Stimulated activated CD8-positive, alpha-beta memory T cell treated with anti-CD3 and anti-CD28 coated beads, Interleukin-15, amount 100 ng/mL, for 24 hours (primary cell): ENCODE data around the gene ZNF19.

ENCODE experiments used
- DNase-seq: peaks from one replicate; pipeline ENCODE4 v3.0.0-alpha.2; 2020; ENCODE audit warnings: low read depth

The ZNF19 gene

GRCh38 chr16:71484006-71484893 is 4.9 kb downstream of the ZNF19 start:
- DNase-seq = peak; percentile 59

GRCh38 chr16:71482569-71482968 is 6.6 kb downstream of the ZNF19 start:
- DNase-seq = no peak

- no peak for DNase-seq
Observed at GRCh38 chr16:71480956-71481355, 8.2 kb downstream of the ZNF19 start.

- DNase-seq = no peak
Observed at GRCh38 chr16:71479420-71479819, 9.7 kb downstream of the ZNF19 start.

- DNase-seq = no peak
Observed at GRCh38 chr16:71476457-71477124, 12.5 kb downstream of the ZNF19 start.

- no peak for DNase-seq
Observed at GRCh38 chr16:71474864-71475263, 14.3 kb downstream of the ZNF19 start.

GRCh38 chr16:71473891-71474290 is 15.2 kb downstream of the ZNF19 start:
- DNase-seq = no peak

GRCh38 chr16:71472931-71473330 is 16.2 kb downstream of the ZNF19 start:
- DNase-seq = no peak

- no peak for DNase-seq
Observed at GRCh38 chr16:71472051-71472450, 17.1 kb downstream of the ZNF19 start.

GRCh38 chr16:71467810-71468209 is 21.3 kb downstream of the ZNF19 start:
- peak; percentile 5 for DNase-seq

GRCh38 chr16:71464231-71464630 is 24.9 kb downstream of the ZNF19 start:
- DNase-seq = no peak

GRCh38 chr16:71461686-71462648 is 27.2 kb downstream of the ZNF19 start, which contains the start of gene ZNF23:
Gene ZNF23 (minus strand): TSS chr16:71462247. CDS start chr16:71456796, 5,451 bp downstream.
- peak; percentile 74 for DNase-seq

- DNase-seq = no peak
Observed at GRCh38 chr16:71460941-71461340, 28.2 kb downstream of the ZNF19 start.

GRCh38 chr16:71460236-71460635 is 28.9 kb downstream of the ZNF19 start:
- DNase-seq = no peak

- no peak for DNase-seq
Observed at GRCh38 chr16:71459510-71459909, 29.6 kb downstream of the ZNF19 start.

- no peak for DNase-seq
Observed at GRCh38 chr16:71456801-71457200, 32.3 kb downstream of the ZNF19 start.

- no peak for DNase-seq
Observed at GRCh38 chr16:71453036-71453435, 36.1 kb downstream of the ZNF19 start.

- no peak for DNase-seq
Observed at GRCh38 chr16:71449020-71449419, 40.1 kb downstream of the ZNF19 start.

- no peak for DNase-seq
Observed at GRCh38 chr16:71448274-71448866, 40.8 kb downstream of the ZNF19 start.

GRCh38 chr16:71443714-71444113 is 45.4 kb downstream of the ZNF19 start:
- DNase-seq = no peak

- DNase-seq = no peak
Observed at GRCh38 chr16:71442051-71442440, 47.1 kb downstream of the ZNF19 start, which contains the start of gene TLE7. Gene TLE7 (minus strand): TSS chr16:71442054. CDS start chr16:71433324, 8,730 bp downstream.
